Suprapubic skin (tissue), 4 donors: ENCODE data around the gene PLEKHG4B.

Source experiments
- CTCF ChIP-seq, 2 donors: fragments of 200-600 bp in 1 of 2; fragments of 450-650 bp in 1 of 2; sonication (generic) in 1 of 2; IDR thresholded peaks; one replicate each; pipeline ENCODE4 v1.5.1; 2016 to 2019; ENCODE audit warnings: antibody characterized with exemption in 2 of 2, mild to moderate bottlenecking in 1 of 2, moderate library complexity in 1 of 2
- EP300 ChIP-seq: sonication (generic); formaldehyde crosslinking; IDR thresholded peaks from one replicate; pipeline ENCODE4 v1.6.1; 2017; ENCODE audit warnings: antibody characterized with exemption
- POLR2A ChIP-seq, 2 donors: fragments of 450-650 bp; IDR thresholded peaks; one replicate each; pipeline ENCODE4 v1.6.1; 2017; ENCODE audit warnings: antibody characterized with exemption in 2 of 2, mild to moderate bottlenecking in 2 of 2, moderate library complexity in 2 of 2
- POLR2AphosphoS5 ChIP-seq, 3 donors: sonication (generic); formaldehyde crosslinking; IDR thresholded peaks; one replicate each; pipeline ENCODE4 v1.6.1; 2017; ENCODE audit warnings: antibody characterized with exemption in 3 of 3

GRCh38 chr5:230711-231110 is 138.7 kb downstream of the PLEKHG4B start:
- TF ChIP-seq CTCF (IDR thresholded peaks at IDR 0.05) (no peak), POLR2AphosphoS5 (IDR thresholded peaks at IDR 0.05) (no peak), EP300 (no peak), POLR2A (IDR thresholded peaks at IDR 0.05) (no peak)
